ENCODE data around the gene PRPF19. TPM values are rescaled to one million over a fixed set of nuclear protein-coding genes. Genes with fewer than 3 reads are reported as not detected.

PRPF19 gene
- total and polyA plus RNA-seq, 2 of the 13 experiments (the other 11 are each of a cell fraction or from before 2014, with no cell fraction given) = 27.4 to 91.1 TPM

GRCh38 chr11:60880643-60881282 lies 25.6 kb downstream of the PRPF19 start (continued):
- TF ChIP-seq LCORL (IDR thresholded peaks at IDR 0.05) = no peak
- TF ChIP-seq LCORL (CRISPR knock-in tag; IDR thresholded peaks at IDR 0.05) = peak; percentile 92
- no peak for TF ChIP-seq SATB2 (CRISPR knock-in tag; IDR thresholded peaks at IDR 0.05)
- TF ChIP-seq SNAPC5 (CRISPR knock-in tag; IDR thresholded peaks at IDR 0.05; ENCODE audit: borderline replicate concordance) = no peak
- 0 out of 2 replicates have a peak, but pooled peaks have one; percentile 39 for TF ChIP-seq ZNF274 (CRISPR knock-in tag; IDR thresholded peaks at IDR 0.05)
- peak; percentile 70; the same call in 1 of the 2 replicates for TF ChIP-seq ZHX1 (CRISPR knock-in tag; IDR thresholded peaks at IDR 0.05; ENCODE audit: low read depth)
- peak; percentile 71 for TF ChIP-seq ARNT2 (CRISPR knock-in tag; IDR thresholded peaks at IDR 0.05; ENCODE audit: low read depth)
- TF ChIP-seq NFE2 (CRISPR knock-in tag; IDR thresholded peaks at IDR 0.05) = no peak
- TF ChIP-seq, protein P1, sequence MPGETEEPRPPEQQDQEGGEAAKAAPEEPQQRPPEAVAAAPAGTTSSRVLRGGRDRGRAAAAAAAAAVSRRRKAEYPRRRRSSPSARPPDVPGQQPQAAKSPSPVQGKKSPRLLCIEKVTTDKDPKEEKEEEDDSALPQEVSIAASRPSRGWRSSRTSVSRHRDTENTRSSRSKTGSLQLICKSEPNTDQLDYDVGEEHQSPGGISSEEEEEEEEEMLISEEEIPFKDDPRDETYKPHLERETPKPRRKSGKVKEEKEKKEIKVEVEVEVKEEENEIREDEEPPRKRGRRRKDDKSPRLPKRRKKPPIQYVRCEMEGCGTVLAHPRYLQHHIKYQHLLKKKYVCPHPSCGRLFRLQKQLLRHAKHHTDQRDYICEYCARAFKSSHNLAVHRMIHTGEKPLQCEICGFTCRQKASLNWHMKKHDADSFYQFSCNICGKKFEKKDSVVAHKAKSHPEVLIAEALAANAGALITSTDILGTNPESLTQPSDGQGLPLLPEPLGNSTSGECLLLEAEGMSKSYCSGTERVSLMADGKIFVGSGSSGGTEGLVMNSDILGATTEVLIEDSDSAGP (CRISPR knock-in tag; IDR thresholded peaks at IDR 0.05; ENCODE audit: borderline replicate concordance) = peak; percentile 69
- no peak for TF ChIP-seq ZNF468 (CRISPR knock-in tag; IDR thresholded peaks at IDR 0.05)
- TF ChIP-seq ZNF552 (CRISPR knock-in tag; IDR thresholded peaks at IDR 0.05; ENCODE audit: borderline replicate concordance) = no peak
- peak; percentile 96 for TF ChIP-seq RXRB (CRISPR knock-in tag; IDR thresholded peaks at IDR 0.05; ENCODE audit: borderline replicate concordance)
- peak; percentile 67; the same call in 1 of the 2 replicates for TF ChIP-seq ZSCAN31 (CRISPR knock-in tag; IDR thresholded peaks at IDR 0.05; ENCODE audit: low read depth)
- no peak; the same call in 1 of the 2 replicates for TF ChIP-seq ZNF33B (CRISPR knock-in tag; IDR thresholded peaks at IDR 0.05)
- no peak for TF ChIP-seq PRPF4 (IDR thresholded peaks at IDR 0.05; ENCODE audit: low read depth, low read length, poor library complexity, severe bottlenecking)
- TF ChIP-seq TAF15 (IDR thresholded peaks at IDR 0.05; ENCODE audit: low read depth, low read length, poor library complexity, severe bottlenecking) = no peak
- peak; percentile 94 for TF ChIP-seq ZNF414 (CRISPR knock-in tag; IDR thresholded peaks at IDR 0.05)
- TF ChIP-seq KLF6 (CRISPR knock-in tag; IDR thresholded peaks at IDR 0.05) = 0 out of 2 replicates have a peak, but pooled peaks have one; percentile 49
- TF ChIP-seq ZNF773 (CRISPR knock-in tag; IDR thresholded peaks at IDR 0.05; ENCODE audit: borderline replicate concordance) = no peak
- peak; percentile 93 for TF ChIP-seq ZNF788 (CRISPR knock-in tag; IDR thresholded peaks at IDR 0.05; ENCODE audit: borderline replicate concordance)
- TF ChIP-seq NFATC3 (CRISPR knock-in tag; IDR thresholded peaks at IDR 0.05) = no peak
- peak; percentile 93 for TF ChIP-seq ZNF878 (CRISPR knock-in tag; IDR thresholded peaks at IDR 0.05)
- no peak for TF ChIP-seq U2AF1 (optimal IDR thresholded peaks at IDR 0.05; ENCODE audit: low read depth, low read length)
- peak; percentile 100 for TF ChIP-seq TBX2 (CRISPR knock-in tag; IDR thresholded peaks at IDR 0.05; ENCODE audit: borderline replicate concordance)
- TF ChIP-seq KLF15 (CRISPR knock-in tag; IDR thresholded peaks at IDR 0.05; ENCODE audit: borderline replicate concordance) = no peak

Measured in HepG2 (cell line).